Activated T-helper 2 cell treated with anti-CD3 and anti-CD28 coated beads, Interferon-gamma antibody, Interleukin-2, Interleukin-4, amounts not matched to agents 10 μg/mL and 5 μg/mL and 100 μg/mL, durations not matched to agents 14 hours and 24 hours and 36 hours (primary cell): Measurements from ENCODE around the gene KCNK2. TPM values are rescaled to one million over a fixed set of nuclear protein-coding genes. Genes with fewer than 3 reads are reported as not detected.

Experiments used
- DNase-seq: peaks from one replicate; pipeline ENCODE4 v3.0.0; 2021; ENCODE audit warnings: low spot score
- H3K27ac Mint-ChIP-seq: one replicate; pipeline ENCODE4 v1.8.0; 2021; ENCODE audit warnings: mixed read lengths
- H3K27me3 Mint-ChIP-seq: one replicate; pipeline ENCODE4 v1.8.0; 2021; ENCODE audit warnings: low read depth, mixed read lengths
- H3K36me3 Mint-ChIP-seq: one replicate; pipeline ENCODE4 v1.8.0; 2021; ENCODE audit warnings: low read depth, mixed read lengths
- H3K4me1 Mint-ChIP-seq: one replicate; pipeline ENCODE4 v1.8.0; 2021; ENCODE audit warnings: low read depth, mixed read lengths
- H3K4me3 Mint-ChIP-seq: one replicate; pipeline ENCODE4 v1.8.0; 2021; ENCODE audit warnings: low read depth, mild to moderate bottlenecking, moderate library complexity, mixed read lengths
- H3K9me3 Mint-ChIP-seq: one replicate; pipeline ENCODE4 v1.8.0; 2021; ENCODE audit warnings: mixed read lengths
- intact Hi-C: fragments of 100-400 bp; cut with micrococcal nuclease; formaldehyde crosslinking; loops from one replicate; pipeline ENCODE4 v1.15.1; 2023
- total RNA-seq: library from RNA; stranded (reverse); gene quantifications from 2 replicates; pipeline ENCODE4 v1.2.3, GENCODE V29; 2022

Gene KCNK2
- total RNA-seq, 1 donor from 2014 or later = not detected

DNA sequence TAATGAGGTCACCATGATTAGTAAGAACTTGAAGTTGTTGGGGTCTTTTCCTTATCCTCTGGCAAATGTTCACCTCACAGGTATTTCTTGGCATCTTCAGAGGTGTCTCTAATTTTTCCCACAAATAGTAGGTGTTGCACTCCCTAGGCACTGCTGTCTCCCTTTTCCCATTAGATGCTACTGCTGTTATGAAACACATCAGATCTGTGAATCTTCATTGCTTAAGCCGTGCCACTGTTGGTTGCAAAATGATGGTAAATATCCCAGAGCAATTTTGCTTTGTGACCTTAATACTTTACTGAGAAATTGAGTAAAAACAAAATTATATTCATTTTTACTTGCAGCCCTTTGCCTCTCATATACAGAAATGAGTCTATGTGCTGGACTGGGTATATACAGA lies 169.6 kb downstream of the KCNK2 start:
- DNase-seq = no peak
- Mint-ChIP-seq H3K27me3 (no peaks in the 10 kb centered on the region), H3K4me1 (no peaks in the 10 kb centered on the region), H3K9me3 (no peaks in the 10 kb centered on the region), H3K4me3 (no peak overlapping the region), H3K27ac (no peak overlapping the region), H3K36me3 (no peaks in the 10 kb centered on the region)
- intact Hi-C loops = no loop called here

DNA sequence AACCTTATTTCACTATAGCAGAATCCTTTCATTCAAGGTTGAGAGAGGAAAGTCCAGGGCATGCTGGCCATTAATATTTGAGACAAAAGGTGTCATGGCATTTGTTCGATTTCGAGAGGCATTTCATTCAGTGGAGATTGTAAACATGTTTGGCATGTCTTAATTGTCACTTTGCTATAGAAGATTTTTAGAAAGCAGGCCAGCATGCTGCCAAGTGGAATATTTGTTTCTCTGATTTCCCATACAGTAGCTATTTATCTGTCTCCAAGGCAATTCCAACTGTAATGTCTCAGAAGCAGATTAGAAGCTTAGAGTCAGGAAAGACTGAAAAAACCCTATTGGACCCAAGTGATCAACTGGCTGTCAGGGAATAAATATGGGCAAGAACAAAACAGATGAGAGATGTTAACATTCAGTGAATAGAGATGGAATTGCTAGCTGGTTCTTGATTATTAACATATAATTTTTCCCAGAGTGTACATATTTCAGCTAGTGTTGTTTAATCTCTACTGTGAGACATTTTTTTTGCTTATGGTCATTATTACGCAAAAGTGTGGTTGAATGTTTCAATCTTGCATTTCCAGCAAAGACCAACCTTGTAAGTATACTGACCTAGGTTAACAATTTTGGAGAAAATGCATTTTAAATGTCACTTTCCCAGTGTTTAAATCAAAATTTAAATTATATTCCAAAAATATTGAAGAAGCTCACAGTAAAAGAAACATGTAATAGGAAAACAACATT lies 174.6 kb downstream of the KCNK2 start:
- Mint-ChIP-seq H3K9me3 (peaks cover 11% of the 10 kb centered on the region), H3K36me3 (no peaks in the 10 kb centered on the region), H3K27me3 (no peaks in the 10 kb centered on the region), H3K4me1 (no peaks in the 10 kb centered on the region), H3K4me3 (no peak overlapping the region), H3K27ac (no peak overlapping the region)
- intact Hi-C loops = no loop called here
- no peak for DNase-seq

GRCh38 chr1:215260711-215261110 lies 178.2 kb downstream of the KCNK2 start:
- Mint-ChIP-seq H3K4me1 (no peaks in the 10 kb centered on the region), H3K36me3 (no peaks in the 10 kb centered on the region), H3K4me3 (no peak overlapping the region), H3K27ac (no peak overlapping the region), H3K9me3 (peaks cover 11% of the 10 kb centered on the region), H3K27me3 (no peaks in the 10 kb centered on the region)
- intact Hi-C loops = no loop called here
- DNase-seq = no peak

- no peak for DNase-seq
- H3K27me3 Mint-ChIP-seq = no peaks in the 10 kb centered on the region
Measured at GRCh38 chr1:215262106-215262505, 179.6 kb downstream of the KCNK2 start.

GRCh38 chr1:215263636-215264035 lies 181.1 kb downstream of the KCNK2 start:
- intact Hi-C loops = no loop called here
- no peak overlapping the region for H3K27ac Mint-ChIP-seq
- no peaks in the 10 kb centered on the region for H3K27me3 Mint-ChIP-seq
- DNase-seq = no peak
- H3K4me3 Mint-ChIP-seq = no peak overlapping the region
- no peaks in the 10 kb centered on the region for H3K36me3 Mint-ChIP-seq
- H3K4me1 Mint-ChIP-seq = no peaks in the 10 kb centered on the region
- peaks cover 11% of the 10 kb centered on the region for H3K9me3 Mint-ChIP-seq

More at GRCh38 chr1:215262106-215262505, 179.6 kb downstream of the KCNK2 start:
- H3K4me1 Mint-ChIP-seq = no peaks in the 10 kb centered on the region
- H3K9me3 Mint-ChIP-seq = peaks cover 11% of the 10 kb centered on the region
- H3K4me3 Mint-ChIP-seq = no peak overlapping the region
- no peak overlapping the region for H3K27ac Mint-ChIP-seq
- intact Hi-C loops = no loop called here
- no peaks in the 10 kb centered on the region for H3K36me3 Mint-ChIP-seq

GRCh38 chr1:215264649-215265048 lies 182.1 kb downstream of the KCNK2 start:
- no peak overlapping the region for H3K27ac Mint-ChIP-seq
- no peak for DNase-seq
- H3K4me3 Mint-ChIP-seq = no peak overlapping the region
- intact Hi-C loops = no loop called here
- H3K36me3 Mint-ChIP-seq = no peaks in the 10 kb centered on the region
- peaks cover 5% of the 10 kb centered on the region for H3K9me3 Mint-ChIP-seq
- H3K27me3 Mint-ChIP-seq = no peaks in the 10 kb centered on the region
- no peaks in the 10 kb centered on the region for H3K4me1 Mint-ChIP-seq

GRCh38 chr1:215267495-215267894 lies 185.0 kb downstream of the KCNK2 start:
- H3K36me3 Mint-ChIP-seq = no peaks in the 10 kb centered on the region
- no peak for DNase-seq
- H3K27me3 Mint-ChIP-seq = no peaks in the 10 kb centered on the region

DNA sequence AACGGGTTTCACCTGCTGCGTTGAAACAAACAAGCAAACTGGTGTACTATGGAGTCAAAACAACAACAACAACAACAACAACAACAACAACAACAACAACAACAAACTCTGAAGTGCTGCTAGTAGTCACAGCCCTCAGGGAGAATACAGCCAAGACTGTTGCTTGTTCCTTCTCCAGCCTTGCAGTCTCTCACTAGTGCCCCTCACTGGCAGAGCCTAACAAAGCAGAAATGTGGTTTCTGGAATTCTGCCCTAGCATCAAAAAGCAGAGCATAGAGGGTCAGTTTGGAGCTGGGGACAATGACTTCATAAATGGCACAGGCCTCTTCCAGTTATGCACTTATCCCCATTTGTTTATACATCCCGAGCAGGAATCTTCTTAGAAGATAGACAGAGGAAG lies 187.4 kb downstream of the KCNK2 start:
- no peak for DNase-seq
- no peaks in the 10 kb centered on the region for H3K27me3 Mint-ChIP-seq
- no peak overlapping the region for H3K4me3 Mint-ChIP-seq
- intact Hi-C loops = no loop called here
- H3K9me3 Mint-ChIP-seq = peaks cover 8% of the 10 kb centered on the region
- no peak overlapping the region for H3K27ac Mint-ChIP-seq
- no peaks in the 10 kb centered on the region for H3K4me1 Mint-ChIP-seq
- H3K36me3 Mint-ChIP-seq = no peaks in the 10 kb centered on the region

More at GRCh38 chr1:215267495-215267894, 185.0 kb downstream of the KCNK2 start:
- Mint-ChIP-seq H3K4me1 (no peaks in the 10 kb centered on the region), H3K4me3 (no peak overlapping the region), H3K9me3 (peaks cover 8% of the 10 kb centered on the region), H3K27ac (no peak overlapping the region)
- intact Hi-C loops = no loop called here

DNA sequence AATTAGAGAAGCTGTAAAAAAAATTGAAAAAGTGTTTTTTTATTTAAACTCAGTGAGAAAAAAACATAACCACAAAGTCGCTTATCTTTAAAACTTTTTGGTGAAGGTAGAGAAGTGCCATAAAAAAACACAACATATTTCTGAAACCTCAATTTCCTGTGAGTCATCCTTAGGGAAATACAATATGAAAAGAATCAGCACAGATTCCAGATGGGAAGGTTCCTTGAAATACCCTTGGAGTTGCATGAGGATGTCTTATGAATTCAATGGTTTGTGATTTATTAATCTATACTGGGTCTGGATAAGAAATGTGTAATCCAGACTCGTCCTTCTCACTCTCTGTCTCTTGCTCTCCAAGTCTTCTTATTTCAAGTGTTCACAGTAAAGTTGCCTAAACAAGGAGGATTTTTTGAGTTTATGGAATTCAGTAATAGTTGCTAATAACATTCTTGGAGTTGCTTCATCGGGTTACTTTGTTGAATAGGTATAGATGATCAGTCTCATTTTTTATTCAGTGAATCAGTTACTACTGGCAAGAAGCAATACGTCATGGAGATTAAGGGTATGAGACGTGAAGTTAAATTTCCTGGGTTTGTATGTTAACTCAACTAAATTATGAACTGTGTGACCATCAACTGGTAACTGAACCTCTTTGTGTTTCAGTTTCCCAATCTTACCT lies 191.4 kb downstream of the KCNK2 start:
- H3K4me1 Mint-ChIP-seq = no peaks in the 10 kb centered on the region
- no peaks in the 10 kb centered on the region for H3K36me3 Mint-ChIP-seq
- no peak overlapping the region for H3K4me3 Mint-ChIP-seq
- no peak overlapping the region for H3K27ac Mint-ChIP-seq
- peaks cover 8% of the 10 kb centered on the region for H3K9me3 Mint-ChIP-seq
- no peak for DNase-seq
- intact Hi-C loops = no loop called here
- no peaks in the 10 kb centered on the region for H3K27me3 Mint-ChIP-seq

GRCh38 chr1:215276582-215276981 lies 194.0 kb downstream of the KCNK2 start:
- H3K27me3 Mint-ChIP-seq = no peaks in the 10 kb centered on the region
- H3K4me1 Mint-ChIP-seq = no peaks in the 10 kb centered on the region
- H3K4me3 Mint-ChIP-seq = no peak overlapping the region
- H3K36me3 Mint-ChIP-seq = no peaks in the 10 kb centered on the region
- no peak for DNase-seq
- H3K9me3 Mint-ChIP-seq = no peaks in the 10 kb centered on the region
- intact Hi-C loops = no loop called here
- H3K27ac Mint-ChIP-seq = no peak overlapping the region

DNA sequence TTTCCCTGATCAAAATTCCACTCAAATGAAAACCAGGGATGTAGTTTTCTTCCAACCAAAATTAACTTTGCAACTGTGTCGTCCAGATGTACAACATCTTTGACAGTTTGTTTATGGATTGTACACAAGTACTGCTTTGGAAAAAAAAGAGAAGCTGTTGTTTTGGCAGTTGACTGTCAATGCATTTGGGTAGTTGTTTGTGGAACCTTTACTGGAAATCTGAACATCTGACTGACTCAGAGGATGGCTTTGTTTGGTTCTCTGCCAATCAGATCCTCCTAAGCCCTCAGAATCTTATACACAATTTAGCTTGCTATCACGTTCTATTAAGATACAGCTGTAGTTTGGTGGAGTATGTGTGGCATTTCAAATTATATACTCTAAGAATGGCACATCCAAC lies 195.0 kb downstream of the KCNK2 start:
- no peak for DNase-seq
- no peaks in the 10 kb centered on the region for H3K4me1 Mint-ChIP-seq
- intact Hi-C loops = no loop called here
- no peaks in the 10 kb centered on the region for H3K27me3 Mint-ChIP-seq
- H3K4me3 Mint-ChIP-seq = no peak overlapping the region
- no peaks in the 10 kb centered on the region for H3K36me3 Mint-ChIP-seq
- no peak overlapping the region for H3K27ac Mint-ChIP-seq
- no peaks in the 10 kb centered on the region for H3K9me3 Mint-ChIP-seq

GRCh38 chr1:215279682-215280081 lies 197.1 kb downstream of the KCNK2 start:
- H3K4me1 Mint-ChIP-seq = no peaks in the 10 kb centered on the region
- H3K4me3 Mint-ChIP-seq = no peak overlapping the region
- no peaks in the 10 kb centered on the region for H3K9me3 Mint-ChIP-seq
- no peak overlapping the region for H3K27ac Mint-ChIP-seq
- no peak for DNase-seq
- no peaks in the 10 kb centered on the region for H3K36me3 Mint-ChIP-seq
- intact Hi-C loops = no loop called here
- no peaks in the 10 kb centered on the region for H3K27me3 Mint-ChIP-seq

GRCh38 chr1:215282557-215282956 lies 200.0 kb downstream of the KCNK2 start:
- intact Hi-C loops = no loop called here
- H3K27me3 Mint-ChIP-seq = no peaks in the 10 kb centered on the region
- H3K27ac Mint-ChIP-seq = no peak overlapping the region
- no peaks in the 10 kb centered on the region for H3K36me3 Mint-ChIP-seq
- DNase-seq = no peak
- no peak overlapping the region for H3K4me3 Mint-ChIP-seq
- no peaks in the 10 kb centered on the region for H3K9me3 Mint-ChIP-seq
- H3K4me1 Mint-ChIP-seq = no peaks in the 10 kb centered on the region
